ENCODE data around the gene INIP. TPM values are rescaled to one million over a fixed set of nuclear protein-coding genes. Genes with fewer than 3 reads are reported as not detected.

The INIP gene
- total and polyA plus RNA-seq, 2 donors (not counting 1 experiment from before 2014, with no cell fraction given), result 5.0 to 22.9 TPM

- Histone ChIP-seq H3K4me3 (ENCODE audit: control extremely low read depth in 1 of 5, extremely low read depth in 1 of 5, insufficient read depth in 1 of 5, low read depth in 2 of 5, low read length in 4 of 5) (no peak overlapping the region), H3K9ac (ENCODE audit: low read length) (no peak overlapping the region), H3K27me3 (replicated peaks in 1 of 4; ENCODE audit: control extremely low read depth in 1 of 4, control insufficient read depth in 3 of 4, insufficient read depth in 4 of 4, low read length in 3 of 4) (no peaks in the 10 kb centered on the region), H3K4me1 (ENCODE audit: control insufficient read depth in 2 of 2, insufficient read depth in 2 of 2, low read length in 2 of 2) (peaks cover 0 to under 1% of the 10 kb centered on the region in 2 donors), H3K27ac (ENCODE audit: low read length in 2 of 2) (no peak overlapping the region), H4K20me1 (ENCODE audit: control insufficient read depth, insufficient read depth, low read length, poor library complexity, severe bottlenecking) (peaks cover 27% of the 10 kb centered on the region), H3K36me3 (replicated peaks in 1 of 2; ENCODE audit: control extremely low read depth in 1 of 2, control insufficient read depth in 1 of 2, extremely low read depth in 1 of 2, insufficient read depth in 2 of 2, low read length in 1 of 2) (peaks cover 0 to 26% of the 10 kb centered on the region in 2 experiments), H2AFZ (ENCODE audit: insufficient read depth, low read depth, low read length, poor library complexity, severe bottlenecking) (no peak overlapping the region), H3K79me2 (ENCODE audit: control insufficient read depth, insufficient read depth, low read length) (peaks cover 69% of the 10 kb centered on the region), H3K4me2 (replicated peaks; ENCODE audit: low read depth, low read length, poor library complexity, severe bottlenecking) (no peak overlapping the region), H3K9me3 (ENCODE audit: control extremely low read depth in 1 of 3, control insufficient read depth in 2 of 3, insufficient read depth in 1 of 3, low read length in 2 of 3) (no peaks in the 10 kb centered on the region)
- ATAC-seq (ENCODE audit: low read depth), result no peak
- DNase-seq, result no peak
- Mint-ChIP-seq H3K27ac (no peak overlapping the region), H3K27me3 (no peaks in the 10 kb centered on the region), H3K9me3 (ENCODE audit: insufficient read depth) (no peaks in the 10 kb centered on the region), H3K4me1 (peaks cover 18% of the 10 kb centered on the region), H3K4me3 (no peak overlapping the region)
- ChIA-PET CTCF (interaction anchor here (0.7 to 0.8 kb wide), 2 partner anchors 268 to 608 kb away, joined by 3 read pairs; no protein-coding TSS in a partner anchor), POLR2A (no interaction called here)
- WGBS (ENCODE audit: insufficient coverage), result no CpG with 5 or more reads among the region's 7 CpGs
- TF ChIP-seq CTCF (IDR thresholded peaks at IDR 0.05) (no peak), EZH2 (IDR thresholded peaks at IDR 0.05; ENCODE audit: borderline replicate concordance, insufficient read depth, low read depth, low read length, poor library complexity, severe bottlenecking) (no peak)
- intact Hi-C loops (cut with micrococcal nuclease), result loop anchor here (10.0 kb wide), 3 partner anchors 266 to 1046 kb away; partner anchors contain the start of gene GNG10
Measured at GRCh38 chr9:112711050-112711689, 6.7 kb downstream of the INIP start.

GRCh38 chr9:112705768-112706427, 12.0 kb downstream of the INIP start:
- no peak for TF ChIP-seq EZH2 (IDR thresholded peaks at IDR 0.05; ENCODE audit: borderline replicate concordance, insufficient read depth, low read depth, low read length, poor library complexity, severe bottlenecking)
- no peak for TF ChIP-seq CTCF (IDR thresholded peaks at IDR 0.05)
- Histone ChIP-seq H3K36me3 (replicated peaks in 1 of 2; ENCODE audit: control extremely low read depth in 1 of 2, control insufficient read depth in 1 of 2, extremely low read depth in 1 of 2, insufficient read depth in 2 of 2, low read length in 1 of 2) (peaks cover 3 to 22% of the 10 kb centered on the region in 2 experiments), H3K4me1 (ENCODE audit: control insufficient read depth in 2 of 2, insufficient read depth in 2 of 2, low read length in 2 of 2) (no peaks in the 10 kb centered on the region), H3K27me3 (replicated peaks in 1 of 4; ENCODE audit: control extremely low read depth in 1 of 4, control insufficient read depth in 3 of 4, insufficient read depth in 4 of 4, low read length in 3 of 4) (no peaks in the 10 kb centered on the region), H3K9me3 (ENCODE audit: control extremely low read depth in 1 of 3, control insufficient read depth in 2 of 3, insufficient read depth in 1 of 3, low read length in 2 of 3) (no peaks in the 10 kb centered on the region), H3K27ac (ENCODE audit: low read length in 2 of 2) (no peak overlapping the region), H3K79me2 (ENCODE audit: control insufficient read depth, insufficient read depth, low read length) (peaks cover 42% of the 10 kb centered on the region), H3K4me3 (ENCODE audit: control extremely low read depth in 1 of 5, extremely low read depth in 1 of 5, insufficient read depth in 1 of 5, low read depth in 2 of 5, low read length in 4 of 5) (no peak overlapping the region), H3K9ac (ENCODE audit: low read length) (no peak overlapping the region), H2AFZ (ENCODE audit: insufficient read depth, low read depth, low read length, poor library complexity, severe bottlenecking) (no peak overlapping the region), H3K4me2 (replicated peaks; ENCODE audit: low read depth, low read length, poor library complexity, severe bottlenecking) (no peak overlapping the region), H4K20me1 (ENCODE audit: control insufficient read depth, insufficient read depth, low read length, poor library complexity, severe bottlenecking) (peaks cover 20% of the 10 kb centered on the region)
- Mint-ChIP-seq H3K4me3 (no peak overlapping the region), H3K9me3 (ENCODE audit: insufficient read depth) (no peaks in the 10 kb centered on the region), H3K27ac (no peak overlapping the region), H3K4me1 (peaks cover 12% of the 10 kb centered on the region), H3K27me3 (no peaks in the 10 kb centered on the region)
- 91% methylated on average over 4 of the region's 6 CpGs for WGBS (ENCODE audit: insufficient coverage)
- ATAC-seq (ENCODE audit: low read depth) (no peak), DNase-seq (no peak)
- intact Hi-C loops (cut with micrococcal nuclease), result no loop called here
- POLR2A ChIA-PET, result no interaction called here
- CTCF ChIA-PET, result interaction anchor here (1.1 to 1.4 kb wide), 3 partner anchors 9 to 137 kb away, joined by 3 to 4 read pairs (median 3); no protein-coding TSS in a partner anchor

Measured in B cell (primary cell).